ENCODE measurements around the gene PAK1. TPM values are rescaled to one million over a fixed set of nuclear protein-coding genes. Genes with fewer than 3 reads are reported as not detected.

Gene PAK1
- total and polyA plus RNA-seq, 2 of the 4 experiments (the other 2 are of a cell fraction) = 34.3 to 60.6 TPM

GRCh38 chr11:77381729-77382665 lies 91.9 kb downstream of the PAK1 start:
- H4K8ac ChIP-seq (ENCODE audit: low read depth in 2 of 2, low read length in 2 of 2) = peak overlapping the region in 1 of 2 experiments; percentile 13; a peak in 1 of 4 replicates
- peak overlapping the region; percentile 32; the same call in 1 of the 2 replicates for H4K5ac ChIP-seq (ENCODE audit: low read depth, low read length)
- peak overlapping the region; percentile 24; the same call in 1 of the 2 replicates for H3K23ac ChIP-seq (ENCODE audit: low read depth, low read length)
- CTCF ChIA-PET = interaction anchor here (0.6 to 0.9 kb wide), 2 partner anchors 166 to 626 kb away, joined by 3 to 7 read pairs; no protein-coding TSS in a partner anchor
- H3K79me1 ChIP-seq (ENCODE audit: low read depth in 1 of 2, low read length in 2 of 2) = peaks cover 8 to 20% of the 10 kb centered on the region in 2 experiments; a peak in 2 of 4 replicates
- no peaks in the 10 kb centered on the region for H4K20me1 ChIP-seq (ENCODE audit: insufficient read depth, low read length)
- no peak overlapping the region for H3K4me3 ChIP-seq (ENCODE audit: insufficient read depth, low read depth, low read length)
- peak overlapping the region; percentile 60 for H3K4me2 ChIP-seq (ENCODE audit: low read depth, low read length)
- peak overlapping the region; percentile 24; the same call in 1 of the 2 replicates for H3K18ac ChIP-seq (ENCODE audit: low read depth, low read length)
- in situ Hi-C loops (cut with MboI; ENCODE audit: low sequenced_read_pairs) = no loop called here
- dilution Hi-C loops (cut with HindIII; ENCODE audit: low sequenced_read_pairs, unreplicated experiment) = no loop called here
- H3K9me3 ChIP-seq (ENCODE audit: control insufficient read depth, insufficient read depth, low read length) = no peaks in the 10 kb centered on the region
- no peak for TF ChIP-seq BHLHE40 (IDR thresholded peaks at IDR 0.05; ENCODE audit: low read depth, low read length)
- peak; percentile 75; the same call in 1 of the 2 replicates for TF ChIP-seq MXI1 (IDR thresholded peaks at IDR 0.05; ENCODE audit: borderline replicate concordance, low read depth, low read length)
- peak; percentile 20; the same call in 1 of the 2 replicates for TF ChIP-seq CEBPB (IDR thresholded peaks at IDR 0.05; ENCODE audit: low read depth, low read length)
- no peak for TF ChIP-seq ELK1 (IDR thresholded peaks at IDR 0.05; ENCODE audit: borderline replicate concordance, low read depth, low read length)
- no peak overlapping the region for H4K91ac ChIP-seq (ENCODE audit: insufficient read depth, low read depth, low read length)
- H2BK120ac ChIP-seq (ENCODE audit: low read depth, low read length) = no peak overlapping the region
- WGBS, 2 experiments (ENCODE audit: extremely low coverage in 2 of 2, insufficient read length in 1 of 2) = no CpG with 5 or more reads among the region's 2 CpGs
- H2AFZ ChIP-seq (replicated peaks; ENCODE audit: low read length, poor library complexity) = no peak overlapping the region
- no peaks in the 10 kb centered on the region for H3K27me3 ChIP-seq (ENCODE audit: control insufficient read depth, insufficient read depth, low read length)
- BruUV-seq (replicated peaks) = no TSS peak
- H3K4ac ChIP-seq (ENCODE audit: low read depth, low read length) = peak overlapping the region; percentile 25
- H3K56ac ChIP-seq (ENCODE audit: extremely low read depth, insufficient read depth, low read length) = no peak overlapping the region
- H3K27ac ChIP-seq (ENCODE audit: insufficient read depth, low read length) = no peak overlapping the region
- no peak overlapping the region for H2BK20ac ChIP-seq (ENCODE audit: low read depth, low read length)
- no peak overlapping the region for H3K9ac ChIP-seq (ENCODE audit: low read depth, low read length)
- H2BK5ac ChIP-seq (ENCODE audit: low read depth, low read length, poor library complexity, severe bottlenecking) = peak overlapping the region; percentile 19
- H3K14ac ChIP-seq (replicated peaks; ENCODE audit: low read depth, low read length) = peak overlapping the region; percentile 68
- peaks cover 1% of the 10 kb centered on the region; the same call in 1 of the 2 replicates for H3K36me3 ChIP-seq (ENCODE audit: control insufficient read depth, insufficient read depth, low read length)
- H2AK5ac ChIP-seq (ENCODE audit: low read depth, low read length) = no peak overlapping the region
- H2AK9ac ChIP-seq (replicated peaks; ENCODE audit: low read depth, low read length, poor library complexity) = no peak overlapping the region
- peaks cover 8% of the 10 kb centered on the region for H3K4me1 ChIP-seq (ENCODE audit: control insufficient read depth, insufficient read depth, low read length)
- peaks cover 3% of the 10 kb centered on the region for H3K9me1 ChIP-seq (ENCODE audit: insufficient read depth, low read length)
- POLR2A ChIA-PET (ENCODE audit: unreplicated experiment) = no interaction called here
- DNase-seq = peak; percentile 79
- intact Hi-C loops (cut with micrococcal nuclease) = no loop called here
- no peak overlapping the region for H2BK15ac ChIP-seq (ENCODE audit: low read depth, low read length)
- peak; percentile 70 for ATAC-seq (ENCODE audit: low read depth)

Measured in IMR-90 (cell line).